ENCODE measurements around the gene MYO1B. TPM values are rescaled to one million over a fixed set of nuclear protein-coding genes. Genes with fewer than 3 reads are reported as not detected.

Gene MYO1B
- total and polyA plus RNA-seq, 10 of the 15 experiments (the other 5 are each of a cell fraction or from before 2014, with no cell fraction given), result 0.10 to 4.2 (median 1.6) TPM

GRCh38 chr2:191394043-191394442, 148.8 kb downstream of the MYO1B start:
- H3K36me3 ChIP-seq (ENCODE audit: control insufficient read depth in 2 of 2, insufficient read depth in 2 of 2, low read length in 1 of 2), result no peaks in the 10 kb centered on the region
- intact Hi-C loops (cut with micrococcal nuclease; ENCODE audit: unreplicated experiment), result no loop called here
- in situ Hi-C loops (cut with MboI), result no loop called here
- no peak overlapping the region for H2AFZ ChIP-seq (ENCODE audit: control insufficient read depth, low read depth, low read length)
- BruUV-seq (replicated peaks), result no TSS peak
- ChIA-PET SMC1A (ENCODE audit: uncharacterized antibody, unreplicated experiment) (interaction anchor here (1.1 kb wide), 1 partner anchor 768 kb away, joined by 3 read pairs; no protein-coding TSS in a partner anchor), CTCF (no interaction called here), RAD21 (ENCODE audit: unreplicated experiment) (no interaction called here), POLR2A (no interaction called here)
- DNase-seq (ENCODE audit: low read depth, low spot score) (no peak), ATAC-seq (no peak), FAIRE-seq (no peak)
- 18% methylated on average over 2 of the region's 2 CpGs for WGBS (ENCODE audit: insufficient coverage, insufficient replicate concordance, low lambda C conversion rate, missing lambda C conversion rate)
- TF ChIP-seq SIN3A (IDR thresholded peaks at IDR 0.05; ENCODE audit: low read depth, low read length) (no peak), SP1 (IDR thresholded peaks at IDR 0.05; ENCODE audit: low read depth, low read length) (no peak), ZBED1 (IDR thresholded peaks at IDR 0.05; ENCODE audit: borderline replicate concordance) (no peak), BHLHE40 (IDR thresholded peaks at IDR 0.05; ENCODE audit: borderline replicate concordance in 1 of 2, low read depth in 2 of 2, low read length in 1 of 2) (no peak), JUND (IDR thresholded peaks at IDR 0.05; ENCODE audit: low read depth, low read length) (no peak), FOXM1 (IDR thresholded peaks at IDR 0.05; ENCODE audit: low read depth, low read length) (no peak), NBN (IDR thresholded peaks at IDR 0.05) (no peak), USF2 (IDR thresholded peaks at IDR 0.05; ENCODE audit: borderline replicate concordance, low read depth, low read length) (no peak), FOXK2 (IDR thresholded peaks at IDR 0.05) (no peak)
- TF ChIP-seq, protein P1, sequence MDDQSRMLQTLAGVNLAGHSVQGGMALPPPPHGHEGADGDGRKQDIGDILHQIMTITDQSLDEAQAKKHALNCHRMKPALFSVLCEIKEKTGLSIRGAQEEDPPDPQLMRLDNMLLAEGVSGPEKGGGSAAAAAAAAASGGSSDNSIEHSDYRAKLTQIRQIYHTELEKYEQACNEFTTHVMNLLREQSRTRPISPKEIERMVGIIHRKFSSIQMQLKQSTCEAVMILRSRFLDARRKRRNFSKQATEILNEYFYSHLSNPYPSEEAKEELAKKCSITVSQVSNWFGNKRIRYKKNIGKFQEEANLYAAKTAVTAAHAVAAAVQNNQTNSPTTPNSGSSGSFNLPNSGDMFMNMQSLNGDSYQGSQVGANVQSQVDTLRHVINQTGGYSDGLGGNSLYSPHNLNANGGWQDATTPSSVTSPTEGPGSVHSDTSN (IDR thresholded peaks at IDR 0.05; ENCODE audit: insufficient replicate concordance, low read depth, low read length), result no peak
- TF ChIP-seq, protein P2, sequence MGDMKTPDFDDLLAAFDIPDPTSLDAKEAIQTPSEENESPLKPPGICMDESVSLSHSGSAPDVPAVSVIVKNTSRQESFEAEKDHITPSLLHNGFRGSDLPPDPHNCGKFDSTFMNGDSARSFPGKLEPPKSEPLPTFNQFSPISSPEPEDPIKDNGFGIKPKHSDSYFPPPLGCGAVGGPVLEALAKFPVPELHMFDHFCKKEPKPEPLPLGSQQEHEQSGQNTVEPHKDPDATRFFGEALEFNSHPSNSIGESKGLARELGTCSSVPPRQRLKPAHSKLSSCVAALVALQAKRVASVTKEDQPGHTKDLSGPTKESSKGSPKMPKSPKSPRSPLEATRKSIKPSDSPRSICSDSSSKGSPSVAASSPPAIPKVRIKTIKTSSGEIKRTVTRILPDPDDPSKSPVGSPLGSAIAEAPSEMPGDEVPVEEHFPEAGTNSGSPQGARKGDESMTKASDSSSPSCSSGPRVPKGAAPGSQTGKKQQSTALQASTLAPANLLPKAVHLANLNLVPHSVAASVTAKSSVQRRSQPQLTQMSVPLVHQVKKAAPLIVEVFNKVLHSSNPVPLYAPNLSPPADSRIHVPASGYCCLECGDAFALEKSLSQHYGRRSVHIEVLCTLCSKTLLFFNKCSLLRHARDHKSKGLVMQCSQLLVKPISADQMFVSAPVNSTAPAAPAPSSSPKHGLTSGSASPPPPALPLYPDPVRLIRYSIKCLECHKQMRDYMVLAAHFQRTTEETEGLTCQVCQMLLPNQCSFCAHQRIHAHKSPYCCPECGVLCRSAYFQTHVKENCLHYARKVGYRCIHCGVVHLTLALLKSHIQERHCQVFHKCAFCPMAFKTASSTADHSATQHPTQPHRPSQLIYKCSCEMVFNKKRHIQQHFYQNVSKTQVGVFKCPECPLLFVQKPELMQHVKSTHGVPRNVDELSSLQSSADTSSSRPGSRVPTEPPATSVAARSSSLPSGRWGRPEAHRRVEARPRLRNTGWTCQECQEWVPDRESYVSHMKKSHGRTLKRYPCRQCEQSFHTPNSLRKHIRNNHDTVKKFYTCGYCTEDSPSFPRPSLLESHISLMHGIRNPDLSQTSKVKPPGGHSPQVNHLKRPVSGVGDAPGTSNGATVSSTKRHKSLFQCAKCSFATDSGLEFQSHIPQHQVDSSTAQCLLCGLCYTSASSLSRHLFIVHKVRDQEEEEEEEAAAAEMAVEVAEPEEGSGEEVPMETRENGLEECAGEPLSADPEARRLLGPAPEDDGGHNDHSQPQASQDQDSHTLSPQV (IDR thresholded peaks at IDR 0.05), result no peak
- no peak overlapping the region for H3K4me2 ChIP-seq (ENCODE audit: control insufficient read depth, insufficient read depth)
- H3K79me2 ChIP-seq (ENCODE audit: control insufficient read depth, insufficient read depth, low read length), result no peaks in the 10 kb centered on the region
- no peak overlapping the region for H3K27ac ChIP-seq (ENCODE audit: control insufficient read depth, insufficient read depth)
- H3K9ac ChIP-seq (ENCODE audit: control insufficient read depth, insufficient read depth, low read length), result no peak overlapping the region
- H3K27me3 ChIP-seq (replicated peaks in 1 of 2; ENCODE audit: control insufficient read depth in 2 of 2, insufficient read depth in 2 of 2, low read length in 1 of 2), result no peaks in the 10 kb centered on the region
- no peaks in the 10 kb centered on the region for H3K9me3 ChIP-seq (replicated peaks; ENCODE audit: control insufficient read depth, insufficient read depth, low read length)
- H4K20me1 ChIP-seq (ENCODE audit: control insufficient read depth, insufficient read depth), result no peaks in the 10 kb centered on the region
- no peak overlapping the region for H3K4me3 ChIP-seq
- no peaks in the 10 kb centered on the region for H3K4me1 ChIP-seq (ENCODE audit: control insufficient read depth, insufficient read depth, low read length)

Measured in GM12878 (cell line).